GM21619 (cell line): Measurements from ENCODE around the gene RAD51.

Experiments used
- ATAC-seq: cut with Tn5 transposase; IDR thresholded peaks from one replicate; pipeline ENCODE4 v1.9.1; 2021; ENCODE audit not compliant: unreplicated experiment

Gene RAD51

DNA sequence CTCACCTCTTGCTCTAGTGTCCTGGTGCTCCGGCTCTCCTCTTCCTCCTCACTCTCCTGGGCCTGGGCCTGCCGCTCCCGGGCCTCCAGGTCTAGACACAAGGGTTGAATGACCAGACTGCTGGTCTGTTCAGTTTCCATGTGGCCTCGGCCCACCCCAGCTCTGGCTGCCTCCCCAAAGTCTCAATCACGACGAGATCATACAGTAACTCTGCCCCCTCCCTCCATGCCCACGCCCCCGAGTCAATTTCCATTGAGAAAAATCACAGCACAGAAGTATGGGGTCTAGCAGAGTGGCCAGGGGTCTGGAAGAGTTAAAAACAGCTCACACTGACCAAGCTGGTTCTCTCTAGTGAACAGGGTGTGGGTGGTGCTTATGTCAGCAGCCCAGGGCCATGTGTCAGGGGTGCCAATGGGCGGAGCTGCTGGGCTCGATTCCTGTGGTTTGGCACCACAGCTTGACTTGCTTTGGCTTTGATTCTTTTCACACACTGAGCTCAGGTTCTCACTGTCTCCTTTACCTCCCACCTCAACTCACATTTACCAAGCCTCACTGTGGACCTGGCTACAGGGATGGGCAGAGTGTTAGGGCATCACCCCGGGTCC is 81.7 kb downstream of the RAD51 start:
- no peak for ATAC-seq
